ENCODE data around the gene MTHFD2L.

- TF ChIP-seq, protein P1, sequence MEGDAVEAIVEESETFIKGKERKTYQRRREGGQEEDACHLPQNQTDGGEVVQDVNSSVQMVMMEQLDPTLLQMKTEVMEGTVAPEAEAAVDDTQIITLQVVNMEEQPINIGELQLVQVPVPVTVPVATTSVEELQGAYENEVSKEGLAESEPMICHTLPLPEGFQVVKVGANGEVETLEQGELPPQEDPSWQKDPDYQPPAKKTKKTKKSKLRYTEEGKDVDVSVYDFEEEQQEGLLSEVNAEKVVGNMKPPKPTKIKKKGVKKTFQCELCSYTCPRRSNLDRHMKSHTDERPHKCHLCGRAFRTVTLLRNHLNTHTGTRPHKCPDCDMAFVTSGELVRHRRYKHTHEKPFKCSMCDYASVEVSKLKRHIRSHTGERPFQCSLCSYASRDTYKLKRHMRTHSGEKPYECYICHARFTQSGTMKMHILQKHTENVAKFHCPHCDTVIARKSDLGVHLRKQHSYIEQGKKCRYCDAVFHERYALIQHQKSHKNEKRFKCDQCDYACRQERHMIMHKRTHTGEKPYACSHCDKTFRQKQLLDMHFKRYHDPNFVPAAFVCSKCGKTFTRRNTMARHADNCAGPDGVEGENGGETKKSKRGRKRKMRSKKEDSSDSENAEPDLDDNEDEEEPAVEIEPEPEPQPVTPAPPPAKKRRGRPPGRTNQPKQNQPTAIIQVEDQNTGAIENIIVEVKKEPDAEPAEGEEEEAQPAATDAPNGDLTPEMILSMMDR (IDR thresholded peaks at IDR 0.05): no peak
- TF ChIP-seq POLR2A (IDR thresholded peaks at IDR 0.05): no peak
Observed at GRCh38 chr4:74156521-74156920, 1.4 kb upstream of the MTHFD2L start.
